Endothelial cell of umbilical vein (primary cell): ENCODE results near the gene MLLT1. TPM values are rescaled to one million over a fixed set of nuclear protein-coding genes. Genes with fewer than 3 reads are reported as not detected.

ENCODE experiments used
- BruUV-seq: library from RNA; stranded (reverse); fragments of 400-500 nt; replicated peaks from 2 replicates; lab custom pipeline; 2021; lab: Mats Ljungman, UMichigan
- CTCF ChIA-PET: fragments of 300-600, 350-600 bp; sonication (Branson Sonifier 250); formaldehyde crosslinking; loops from one replicate; lab custom pipeline; 2021; ENCODE audit warnings: antibody characterized with exemption, inconsistent platforms; lab: Charles Lee
- POLR2A ChIA-PET: fragments of 300-600, 350-600 bp; sonication (Branson Sonifier 250); formaldehyde crosslinking; loops from one replicate; lab custom pipeline; 2021; ENCODE audit warnings: antibody characterized with exemption, inconsistent platforms; lab: Charles Lee
- DNase-seq: peaks from one replicate; pipeline ENCODE4 v3.0.0-alpha.2; 2011; ENCODE audit warnings: low read depth, low spot score
- FAIRE-seq: peaks from 2 replicates; lab custom pipeline; 2011; peaks lifted over from hg19 to GRCh38; lab: Jason Lieb, UNC
- H2AFZ ChIP-seq: 2 replicates; pipeline ENCODE4 v1.6.0; 2012; ENCODE audit warnings: low read depth, low read length, control low read depth, inconsistent platforms
- H3K27ac ChIP-seq: 2 replicates; pipeline ENCODE4 v1.5.1; 2011; ENCODE audit warnings: low read depth, mild to moderate bottlenecking, control low read depth, low read length, moderate library complexity; ENCODE audit not compliant: insufficient read depth
- H3K27me3 ChIP-seq, 2 experiments: 2 replicates each; pipeline versions ENCODE4 v1.6.0 to v1.6.1; 2011; ENCODE audit warnings: low read length in 2 of 2, mixed read lengths in 1 of 2; ENCODE audit not compliant: control insufficient read depth in 2 of 2, insufficient read depth in 2 of 2
- H3K36me3 ChIP-seq, 2 experiments: 2 replicates in 1 of 2; 3 replicates in 1 of 2; pipeline ENCODE4 v1.5.1; 2011; ENCODE audit warnings: low read length in 2 of 2, mild to moderate bottlenecking in 1 of 2, moderate library complexity in 1 of 2; ENCODE audit not compliant: control insufficient read depth in 2 of 2, insufficient read depth in 2 of 2; ENCODE audit errors: extremely low read depth in 1 of 2
- H3K4me1 ChIP-seq: 3 replicates; pipeline ENCODE4 v1.5.1; 2011; ENCODE audit warnings: mild to moderate bottlenecking, low read length; ENCODE audit not compliant: control insufficient read depth, insufficient read depth; ENCODE audit errors: extremely low read depth
- H3K4me2 ChIP-seq: 2 replicates; pipeline ENCODE4 v1.6.1; 2011; ENCODE audit warnings: low read length, control low read depth, mixed read lengths; ENCODE audit not compliant: insufficient read depth
- H3K4me3 ChIP-seq, 3 experiments: fragments of 200-600 bp in 1 of 3; sonication (generic), shearing (Covaris generic) in 1 of 3; replicated peaks in 1 of 3; 2 replicates each; pipeline ENCODE4 v1.5.1; 2011 to 2016; ENCODE audit warnings: control low read depth in 3 of 3, low read length in 3 of 3, mild to moderate bottlenecking in 2 of 3, inconsistent platforms in 1 of 3, low read depth in 1 of 3, moderate library complexity in 1 of 3; ENCODE audit not compliant: insufficient read depth in 1 of 3
- H3K79me2 ChIP-seq: 2 replicates; pipeline ENCODE4 v1.6.0; 2012; ENCODE audit warnings: low read length, inconsistent platforms; ENCODE audit not compliant: control insufficient read depth, insufficient read depth
- H3K9ac ChIP-seq: replicated peaks from 2 replicates; pipeline ENCODE3; 2011; ENCODE audit warnings: low read length, control low read depth; ENCODE audit not compliant: insufficient read depth; ENCODE audit errors: extremely low read depth
- H3K9me1 ChIP-seq: replicated peaks from 3 replicates; pipeline ENCODE4 v1.6.0; 2011; ENCODE audit warnings: mild to moderate bottlenecking, low read length; ENCODE audit not compliant: control insufficient read depth, insufficient read depth; ENCODE audit errors: extremely low read depth
- H3K9me3 ChIP-seq: replicated peaks from 2 replicates; pipeline ENCODE4 v1.5.1; 2012; ENCODE audit warnings: low read length, inconsistent platforms; ENCODE audit not compliant: control insufficient read depth, insufficient read depth
- H4K20me1 ChIP-seq: replicated peaks from 2 replicates; pipeline ENCODE3; 2011; ENCODE audit warnings: mild to moderate bottlenecking, low read length; ENCODE audit not compliant: control insufficient read depth, insufficient read depth; ENCODE audit errors: extremely low read depth
- EZH2 ChIP-seq: IDR thresholded peaks from 2 replicates; pipeline ENCODE4 v1.6.1; 2012; ENCODE audit warnings: borderline replicate concordance, low read depth, mild to moderate bottlenecking, moderate library complexity, low read length, inconsistent platforms; ENCODE audit not compliant: severe bottlenecking
- FOS ChIP-seq: IDR thresholded peaks from 2 replicates; pipeline ENCODE4 v1.6.1; 2011; ENCODE audit warnings: mild to moderate bottlenecking, low read length, moderate library complexity, borderline replicate concordance; ENCODE audit not compliant: insufficient read depth
- GATA2 ChIP-seq: IDR thresholded peaks from 2 replicates; pipeline ENCODE4 v1.7.0; 2011; ENCODE audit warnings: low read depth, mild to moderate bottlenecking, moderate library complexity, mixed read lengths, low read length; ENCODE audit not compliant: insufficient read length, insufficient read depth
- JUN ChIP-seq: IDR thresholded peaks from 2 replicates; pipeline ENCODE4 v1.6.1; 2011; ENCODE audit warnings: borderline replicate concordance, low read depth; ENCODE audit not compliant: insufficient read length, insufficient read depth
- MYC ChIP-seq: IDR thresholded peaks from one replicate; pipeline ENCODE4 v1.6.1; 2011; ENCODE audit warnings: mild to moderate bottlenecking, low read depth, low read length
- POLR2A ChIP-seq: IDR thresholded peaks from 2 replicates; pipeline ENCODE4 v1.6.1; 2012; ENCODE audit warnings: low read depth, mild to moderate bottlenecking, control low read depth, low read length
- POLR2AphosphoS5 ChIP-seq: IDR thresholded peaks from 2 replicates; pipeline ENCODE4 v1.6.1; 2012; ENCODE audit warnings: low read depth, mild to moderate bottlenecking, control low read depth, low read length, moderate library complexity; ENCODE audit not compliant: insufficient read depth
- dilution Hi-C: fragments of 300-500 bp; cut with MboI; formaldehyde crosslinking; loops from one replicate; pipeline ENCODE4 v1.15.0; 2019; ENCODE audit warnings: low sequenced_read_pairs; ENCODE audit not compliant: extremely low pct_ligation_motif_present
- intact Hi-C: fragments of 100-400 bp; cut with micrococcal nuclease; formaldehyde crosslinking; loops from one replicate; pipeline ENCODE4 v1.10.0; 2022
- polyA plus RNA-seq, 4 experiments: library from polyadenylated mRNA; depleted of rRNA in 3 of 4; stranded (reverse) in 3 of 4; unstranded in 1 of 4; fragments of >200 nt; gene quantifications; 2 replicates each; pipeline versions ENCODE4 v1.2.1 to v1.2.3, GENCODE V29; 2011 to 2012; ENCODE audit warnings: missing spikeins in 1 of 4
- total RNA-seq: library from RNA; stranded (reverse); gene quantifications from 2 replicates; pipeline ENCODE4 v1.2.3, GENCODE V29; 2021
- TF ChIP-seq, protein P1 (sequence below), 2 donors: IDR thresholded peaks; 1 replicate in 1 of 2; 2 replicates in 1 of 2; pipeline ENCODE4 v1.5.1; 2011; ENCODE audit warnings: low read length in 2 of 2, mild to moderate bottlenecking in 2 of 2, moderate library complexity in 2 of 2, control low read depth in 1 of 2, inconsistent platforms in 1 of 2, low read depth in 1 of 2; ENCODE audit not compliant: insufficient read depth in 1 of 2; ENCODE audit errors: extremely low read depth in 1 of 2
- TF ChIP-seq, protein P2 (sequence below): IDR thresholded peaks from 2 replicates; pipeline ENCODE4 v1.6.1; 2011; ENCODE audit not compliant: insufficient read depth, insufficient read length

The MLLT1 gene
- total and polyA plus RNA-seq, 2 donors (not counting 3 experiments of a cell fraction or from before 2014, with no cell fraction given), result 43.9 to 84.8 TPM

DNA sequence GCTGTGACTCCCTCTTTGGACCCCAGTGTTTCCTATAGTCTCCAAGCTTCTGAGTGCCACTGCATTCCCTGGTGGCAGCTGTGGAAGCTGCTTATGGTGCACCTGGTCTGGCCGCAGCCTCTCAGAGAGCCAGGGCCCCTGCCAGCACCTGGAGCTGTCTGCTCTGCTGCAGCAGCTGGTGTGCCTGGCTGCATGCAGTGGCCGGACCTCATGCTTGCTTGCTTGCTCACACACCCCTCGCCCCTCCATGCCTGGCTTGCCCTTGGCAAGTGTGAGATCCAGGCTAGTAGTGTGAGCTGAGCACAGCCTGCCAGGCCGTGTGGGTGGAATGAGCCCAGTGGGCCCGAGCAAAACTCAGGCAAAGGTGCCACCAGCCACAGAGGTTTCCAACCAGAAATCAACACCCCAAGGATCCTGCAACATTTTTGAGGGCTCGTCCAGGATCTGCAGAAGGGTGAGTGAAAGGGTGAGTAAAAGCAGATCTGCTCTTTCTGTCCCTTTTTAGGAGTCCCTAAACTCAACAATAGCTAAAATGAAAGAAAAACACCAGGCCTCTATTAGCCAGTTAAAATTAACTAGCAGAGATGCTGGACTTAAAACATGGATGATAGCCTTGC, 7.6 kb upstream of the MLLT1 start:
- Histone ChIP-seq H3K36me3 (no peaks in the 10 kb centered on the region), H3K9ac (no peak overlapping the region), H3K4me3 (no peak overlapping the region), H4K20me1 (no peaks in the 10 kb centered on the region), H3K9me3 (peaks cover 2% of the 10 kb centered on the region), H3K27me3 (no peaks in the 10 kb centered on the region), H3K4me2 (no peak overlapping the region), H3K4me1 (no peaks in the 10 kb centered on the region), H3K9me1 (no peaks in the 10 kb centered on the region), H3K79me2 (no peaks in the 10 kb centered on the region), H3K27ac (no peak overlapping the region), H2AFZ (no peak overlapping the region)
- FAIRE-seq (no peak), DNase-seq (no peak)
- TF ChIP-seq POLR2AphosphoS5 (no peak), EZH2 (no peak), JUN (no peak), MYC (no peak), GATA2 (no peak), POLR2A (no peak), FOS (no peak)
- TF ChIP-seq, protein P1, sequence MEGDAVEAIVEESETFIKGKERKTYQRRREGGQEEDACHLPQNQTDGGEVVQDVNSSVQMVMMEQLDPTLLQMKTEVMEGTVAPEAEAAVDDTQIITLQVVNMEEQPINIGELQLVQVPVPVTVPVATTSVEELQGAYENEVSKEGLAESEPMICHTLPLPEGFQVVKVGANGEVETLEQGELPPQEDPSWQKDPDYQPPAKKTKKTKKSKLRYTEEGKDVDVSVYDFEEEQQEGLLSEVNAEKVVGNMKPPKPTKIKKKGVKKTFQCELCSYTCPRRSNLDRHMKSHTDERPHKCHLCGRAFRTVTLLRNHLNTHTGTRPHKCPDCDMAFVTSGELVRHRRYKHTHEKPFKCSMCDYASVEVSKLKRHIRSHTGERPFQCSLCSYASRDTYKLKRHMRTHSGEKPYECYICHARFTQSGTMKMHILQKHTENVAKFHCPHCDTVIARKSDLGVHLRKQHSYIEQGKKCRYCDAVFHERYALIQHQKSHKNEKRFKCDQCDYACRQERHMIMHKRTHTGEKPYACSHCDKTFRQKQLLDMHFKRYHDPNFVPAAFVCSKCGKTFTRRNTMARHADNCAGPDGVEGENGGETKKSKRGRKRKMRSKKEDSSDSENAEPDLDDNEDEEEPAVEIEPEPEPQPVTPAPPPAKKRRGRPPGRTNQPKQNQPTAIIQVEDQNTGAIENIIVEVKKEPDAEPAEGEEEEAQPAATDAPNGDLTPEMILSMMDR (IDR thresholded peaks at IDR 0.05; ENCODE audit: extremely low read depth in 1 of 2, insufficient read depth in 1 of 2, low read depth in 1 of 2, low read length in 2 of 2), result no peak
- TF ChIP-seq, protein P2, sequence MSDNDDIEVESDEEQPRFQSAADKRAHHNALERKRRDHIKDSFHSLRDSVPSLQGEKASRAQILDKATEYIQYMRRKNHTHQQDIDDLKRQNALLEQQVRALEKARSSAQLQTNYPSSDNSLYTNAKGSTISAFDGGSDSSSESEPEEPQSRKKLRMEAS, result no peak
- dilution Hi-C loops, result no loop called here
- ChIA-PET POLR2A (interaction anchor here (0.5 kb wide), 1 partner anchor 61 kb away, joined by 5 read pairs; no protein-coding TSS in a partner anchor), CTCF (interaction anchor here (0.8 to 2.4 kb wide), 5 partner anchors 15 to 162 kb away, joined by 3 to 10 read pairs (median 4); no protein-coding TSS in a partner anchor)
- intact Hi-C loops, result no loop called here
- no TSS peak for BruUV-seq
